ENCODE measurements around the gene FAF2.
"Not testable (repeated sequence)": the region's sequence is repeated elsewhere in the genome, so short reads cannot be mapped to it uniquely, and the experiment has no call there.

Gene FAF2

GRCh38 chr5:176542596-176543427 is 94.6 kb downstream of the FAF2 start:
- no peak for DNase-seq (ENCODE audit: low read depth in 2 of 2)

GRCh38 chr5:176543428-176544182 is 95.4 kb downstream of the FAF2 start:
- peak; percentile 37 to 46 for DNase-seq (ENCODE audit: low read depth in 2 of 2)

- no peak for DNase-seq (ENCODE audit: low read depth in 2 of 2)
Observed at GRCh38 chr5:176545388-176545736, 97.2 kb downstream of the FAF2 start.

- DNase-seq (ENCODE audit: low read depth in 2 of 2): no peak
Observed at GRCh38 chr5:176545737-176546509, 97.7 kb downstream of the FAF2 start.

GRCh38 chr5:176547802-176548201 is 99.6 kb downstream of the FAF2 start:
- DNase-seq (ENCODE audit: low read depth in 2 of 2): no peak

- no peak for DNase-seq (ENCODE audit: low read depth in 2 of 2)
Observed at GRCh38 chr5:176548967-176549444, 100.8 kb downstream of the FAF2 start, which contains the start of gene CDHR2. TSS of gene CDHR2 (plus strand) at chr5:176549342. CDS start at chr5:176565353, 16,011 bp downstream.

- DNase-seq (ENCODE audit: low read depth in 2 of 2): no peak
Observed at GRCh38 chr5:176549871-176550270, 101.7 kb downstream of the FAF2 start.

- DNase-seq (ENCODE audit: low read depth in 2 of 2): no peak
Observed at GRCh38 chr5:176550275-176550831, 102.2 kb downstream of the FAF2 start.

GRCh38 chr5:176550937-176551336 is 102.8 kb downstream of the FAF2 start:
- DNase-seq (ENCODE audit: low read depth in 2 of 2): not testable (repeated sequence)

- no peak for DNase-seq (ENCODE audit: low read depth in 2 of 2)
Observed at GRCh38 chr5:176552332-176552869, 104.2 kb downstream of the FAF2 start.

GRCh38 chr5:176553260-176554085 is 105.3 kb downstream of the FAF2 start:
- no peak for DNase-seq (ENCODE audit: low read depth in 2 of 2)

- no peak for DNase-seq (ENCODE audit: low read depth in 2 of 2)
Observed at GRCh38 chr5:176557846-176558245, 109.7 kb downstream of the FAF2 start.

Measured in stimulated activated CD8-positive, alpha-beta memory T cell treated with anti-CD3 and anti-CD28 coated beads, Interleukin-7, amount 100 ng/mL, for 1 hour (primary cell).